Liver (tissue), 9 donors: ENCODE results near the gene TXNRD2. TPM values are rescaled to one million over a fixed set of nuclear protein-coding genes. Genes with fewer than 3 reads are reported as not detected.

ENCODE experiments used
- DNase-seq: peaks from one replicate; pipeline ENCODE4 v3.0.0-alpha.2; 2017; ENCODE audit warnings: low spot score
- H3K27ac ChIP-seq, 2 donors: one replicate each; pipeline ENCODE4 v1.7.0; 2013; ENCODE audit warnings: inconsistent platforms in 2 of 2, low read length in 2 of 2, control low read depth in 1 of 2, low read depth in 1 of 2, mild to moderate bottlenecking in 1 of 2
- H3K27me3 ChIP-seq, 4 donors: one replicate each; pipeline versions ENCODE4 v1.6.1 to v1.7.0; 2013; ENCODE audit warnings: low read length in 3 of 4, inconsistent platforms in 1 of 4, mild to moderate bottlenecking in 1 of 4, moderate library complexity in 1 of 4; ENCODE audit not compliant: control insufficient read depth in 4 of 4, insufficient read depth in 4 of 4
- H3K36me3 ChIP-seq, 4 donors: one replicate each; pipeline versions ENCODE4 v1.6.1 to v1.7.0; 2013; ENCODE audit warnings: low read length in 3 of 4, mild to moderate bottlenecking in 3 of 4, low read depth in 1 of 4, moderate library complexity in 1 of 4; ENCODE audit not compliant: control insufficient read depth in 4 of 4, insufficient read depth in 3 of 4
- H3K4me1 ChIP-seq, 4 donors: one replicate each; pipeline versions ENCODE4 v1.6.1 to v1.7.0; 2013; ENCODE audit warnings: low read length in 3 of 4, mild to moderate bottlenecking in 3 of 4, moderate library complexity in 1 of 4; ENCODE audit not compliant: control insufficient read depth in 4 of 4, insufficient read depth in 4 of 4
- H3K4me3 ChIP-seq, 3 donors: one replicate each; pipeline versions ENCODE4 v1.6.1 to v1.7.0; 2013; ENCODE audit warnings: low read length in 3 of 3, control low read depth in 1 of 3, low read depth in 1 of 3, mild to moderate bottlenecking in 1 of 3
- H3K9ac ChIP-seq, 2 donors: one replicate each; pipeline ENCODE4 v1.7.0; 2013; ENCODE audit warnings: low read length in 2 of 2, mild to moderate bottlenecking in 2 of 2, moderate library complexity in 2 of 2, control low read depth in 1 of 2, low read depth in 1 of 2
- H3K9me3 ChIP-seq, 4 donors: one replicate each; pipeline versions ENCODE4 v1.6.1 to v1.7.0; 2013; ENCODE audit warnings: low read length in 3 of 4; ENCODE audit not compliant: control insufficient read depth in 4 of 4
- EGR1 ChIP-seq, 2 donors: IDR thresholded peaks; 2 replicates each; pipeline ENCODE4 v1.6.1; 2016 to 2018; ENCODE audit warnings: antibody characterized with exemption in 2 of 2, low read depth in 2 of 2
- FOXA1 ChIP-seq: IDR thresholded peaks from 2 replicates; pipeline ENCODE4 v1.6.1; 2016; ENCODE audit warnings: antibody characterized with exemption
- GABPA ChIP-seq, 2 donors: IDR thresholded peaks in 1 of 2; conservative IDR thresholded peaks in 1 of 2; 2 replicates each; pipeline ENCODE4 v1.6.1; 2016; ENCODE audit warnings: antibody characterized with exemption in 2 of 2, mild to moderate bottlenecking in 1 of 2, moderate library complexity in 1 of 2
- HNF4A ChIP-seq, 2 donors: conservative IDR thresholded peaks; 2 replicates each; pipeline ENCODE4 v1.6.1; 2016; ENCODE audit warnings: antibody characterized with exemption in 2 of 2, mild to moderate bottlenecking in 2 of 2
- HNF4G ChIP-seq: IDR thresholded peaks from 2 replicates; pipeline ENCODE4 v1.6.1; 2016; ENCODE audit warnings: antibody characterized with exemption
- JUND ChIP-seq, 2 donors: IDR thresholded peaks; 2 replicates each; pipeline ENCODE4 v1.6.1; 2016; ENCODE audit warnings: antibody characterized with exemption in 2 of 2
- RAD21 ChIP-seq, 2 donors: IDR thresholded peaks; 2 replicates each; pipeline ENCODE4 v1.6.1; 2016; ENCODE audit warnings: antibody characterized with exemption in 2 of 2, mild to moderate bottlenecking in 2 of 2
- RXRA ChIP-seq, 2 donors: IDR thresholded peaks; 2 replicates each; pipeline ENCODE4 v1.6.1; 2017 to 2018; ENCODE audit warnings: antibody characterized with exemption in 2 of 2, mild to moderate bottlenecking in 1 of 2
- TAF1 ChIP-seq: conservative IDR thresholded peaks from 2 replicates; pipeline ENCODE4 v1.6.1; 2016; ENCODE audit warnings: antibody characterized with exemption, mild to moderate bottlenecking
- WGBS: extraction: QIAGEN DNeasy Blood & Tissue Kit; methylation state at CpG from one replicate; pipeline ENCODE4 v1.1.7; 2013; 5-methylcytosine and 5-hydroxymethylcytosine counted together
- polyA plus RNA-seq, 2 donors: library from polyadenylated mRNA; stranded (reverse) in 1 of 2; unstranded in 1 of 2; fragments of 200-250 nt in 1 of 2; fragments of >200 nt in 1 of 2; fragmentation: Nextera tagmentation in 1 of 2; extraction: Ambion mirVana in 1 of 2; gene quantifications; one replicate each; pipeline versions ENCODE4 v1.2.1 to v1.2.3, GENCODE V29; 2013 to 2015
- total RNA-seq, 2 donors: library from RNA; depleted of rRNA; stranded (reverse); fragments of >200 nt; gene quantifications; one replicate each; pipeline ENCODE4 v1.2.3, GENCODE V29; 2014
- TF ChIP-seq, protein P1 (sequence below): fragments of 150-350 bp; IDR thresholded peaks from 2 replicates; pipeline ENCODE4 v1.5.1; 2017; ENCODE audit warnings: improper control_type of control experiment, low read depth, low read length; ENCODE audit not compliant: missing input control
- TF ChIP-seq, protein P2 (sequence below): IDR thresholded peaks from 2 replicates; pipeline ENCODE4 v1.6.1; 2016; ENCODE audit warnings: antibody characterized with exemption, mild to moderate bottlenecking
- TF ChIP-seq, protein P3 (sequence below): IDR thresholded peaks from 2 replicates; pipeline ENCODE4 v1.6.1; 2016; ENCODE audit warnings: antibody characterized with exemption
- TF ChIP-seq, protein P4 (sequence below): IDR thresholded peaks from 2 replicates; pipeline ENCODE4 v1.6.1; 2016; ENCODE audit warnings: antibody characterized with exemption
- TF ChIP-seq, protein P5 (sequence below): IDR thresholded peaks from 2 replicates; pipeline ENCODE4 v1.6.1; 2016; ENCODE audit warnings: antibody characterized with exemption
- donor health status: healthy.
- donor health status: healthy.
- donor health status: healthy.
- donor health status: healthy.
- donor health status: healthy.

The TXNRD2 gene
- total and polyA plus RNA-seq, 4 donors = 22.2 to 41.3 (median 33.6) TPM

DNA sequence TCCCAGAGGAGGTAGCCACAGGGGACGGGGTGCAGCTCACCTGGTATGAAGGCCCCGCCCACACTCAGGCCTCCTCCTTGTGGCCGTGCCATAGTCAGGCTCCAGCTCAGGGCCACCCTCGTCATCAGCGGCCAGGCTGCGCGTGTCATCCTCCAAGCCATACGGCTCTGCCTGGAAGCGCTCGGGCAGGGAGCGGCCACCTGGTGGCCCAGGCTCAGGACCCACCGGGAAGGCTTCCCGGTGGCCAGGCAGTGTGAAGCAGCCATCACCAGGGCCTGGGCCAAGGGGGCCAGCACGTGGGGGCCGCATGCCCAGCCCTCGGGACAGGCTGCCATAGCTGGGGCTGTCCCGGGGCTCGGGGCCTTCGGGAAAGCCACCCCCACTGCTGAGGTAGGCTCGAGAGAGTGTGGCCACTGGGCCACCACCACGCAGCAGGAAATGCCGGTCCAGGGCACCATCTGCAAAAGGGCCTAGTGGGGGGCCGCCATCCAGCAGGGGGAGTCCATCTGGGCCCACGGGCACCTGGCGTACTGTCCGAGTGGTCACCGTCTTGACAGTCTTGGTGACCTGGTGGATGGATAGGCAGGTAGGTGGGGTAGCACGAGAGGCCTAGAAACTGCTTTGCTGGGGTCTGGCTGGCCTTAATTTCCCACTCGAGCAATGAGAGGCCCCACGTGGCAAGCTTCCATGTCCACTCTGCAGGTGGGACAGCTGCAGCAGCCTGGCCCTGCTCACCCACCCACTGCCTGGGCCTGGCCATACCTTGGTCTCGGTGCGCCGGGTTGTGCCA, 39.7 kb upstream of the TXNRD2 start:
- peaks cover 0 to 35% (median 4%) of the 10 kb centered on the region in 4 donors for H3K36me3 ChIP-seq
- H3K27me3 ChIP-seq = no peaks in the 10 kb centered on the region
- 96% methylated on average over 33 of the region's 33 CpGs for WGBS
- H3K27ac ChIP-seq = no peak overlapping the region
- H3K4me3 ChIP-seq = no peak overlapping the region
- TF ChIP-seq HNF4A (conservative IDR thresholded peaks at IDR 0.05) (no peak), EGR1 (IDR thresholded peaks at IDR 0.05; ENCODE audit: low read depth in 2 of 2) (no peak), RAD21 (IDR thresholded peaks at IDR 0.05) (no peak), RXRA (IDR thresholded peaks at IDR 0.05) (no peak), HNF4G (no peak), GABPA (IDR thresholded peaks at IDR 0.05 in 1 of 2, conservative IDR thresholded peaks at IDR 0.05 in 1 of 2) (no peak), JUND (IDR thresholded peaks at IDR 0.05) (no peak), TAF1 (no peak)
- TF ChIP-seq, protein P1, sequence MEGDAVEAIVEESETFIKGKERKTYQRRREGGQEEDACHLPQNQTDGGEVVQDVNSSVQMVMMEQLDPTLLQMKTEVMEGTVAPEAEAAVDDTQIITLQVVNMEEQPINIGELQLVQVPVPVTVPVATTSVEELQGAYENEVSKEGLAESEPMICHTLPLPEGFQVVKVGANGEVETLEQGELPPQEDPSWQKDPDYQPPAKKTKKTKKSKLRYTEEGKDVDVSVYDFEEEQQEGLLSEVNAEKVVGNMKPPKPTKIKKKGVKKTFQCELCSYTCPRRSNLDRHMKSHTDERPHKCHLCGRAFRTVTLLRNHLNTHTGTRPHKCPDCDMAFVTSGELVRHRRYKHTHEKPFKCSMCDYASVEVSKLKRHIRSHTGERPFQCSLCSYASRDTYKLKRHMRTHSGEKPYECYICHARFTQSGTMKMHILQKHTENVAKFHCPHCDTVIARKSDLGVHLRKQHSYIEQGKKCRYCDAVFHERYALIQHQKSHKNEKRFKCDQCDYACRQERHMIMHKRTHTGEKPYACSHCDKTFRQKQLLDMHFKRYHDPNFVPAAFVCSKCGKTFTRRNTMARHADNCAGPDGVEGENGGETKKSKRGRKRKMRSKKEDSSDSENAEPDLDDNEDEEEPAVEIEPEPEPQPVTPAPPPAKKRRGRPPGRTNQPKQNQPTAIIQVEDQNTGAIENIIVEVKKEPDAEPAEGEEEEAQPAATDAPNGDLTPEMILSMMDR = no peak
- TF ChIP-seq, protein P2, sequence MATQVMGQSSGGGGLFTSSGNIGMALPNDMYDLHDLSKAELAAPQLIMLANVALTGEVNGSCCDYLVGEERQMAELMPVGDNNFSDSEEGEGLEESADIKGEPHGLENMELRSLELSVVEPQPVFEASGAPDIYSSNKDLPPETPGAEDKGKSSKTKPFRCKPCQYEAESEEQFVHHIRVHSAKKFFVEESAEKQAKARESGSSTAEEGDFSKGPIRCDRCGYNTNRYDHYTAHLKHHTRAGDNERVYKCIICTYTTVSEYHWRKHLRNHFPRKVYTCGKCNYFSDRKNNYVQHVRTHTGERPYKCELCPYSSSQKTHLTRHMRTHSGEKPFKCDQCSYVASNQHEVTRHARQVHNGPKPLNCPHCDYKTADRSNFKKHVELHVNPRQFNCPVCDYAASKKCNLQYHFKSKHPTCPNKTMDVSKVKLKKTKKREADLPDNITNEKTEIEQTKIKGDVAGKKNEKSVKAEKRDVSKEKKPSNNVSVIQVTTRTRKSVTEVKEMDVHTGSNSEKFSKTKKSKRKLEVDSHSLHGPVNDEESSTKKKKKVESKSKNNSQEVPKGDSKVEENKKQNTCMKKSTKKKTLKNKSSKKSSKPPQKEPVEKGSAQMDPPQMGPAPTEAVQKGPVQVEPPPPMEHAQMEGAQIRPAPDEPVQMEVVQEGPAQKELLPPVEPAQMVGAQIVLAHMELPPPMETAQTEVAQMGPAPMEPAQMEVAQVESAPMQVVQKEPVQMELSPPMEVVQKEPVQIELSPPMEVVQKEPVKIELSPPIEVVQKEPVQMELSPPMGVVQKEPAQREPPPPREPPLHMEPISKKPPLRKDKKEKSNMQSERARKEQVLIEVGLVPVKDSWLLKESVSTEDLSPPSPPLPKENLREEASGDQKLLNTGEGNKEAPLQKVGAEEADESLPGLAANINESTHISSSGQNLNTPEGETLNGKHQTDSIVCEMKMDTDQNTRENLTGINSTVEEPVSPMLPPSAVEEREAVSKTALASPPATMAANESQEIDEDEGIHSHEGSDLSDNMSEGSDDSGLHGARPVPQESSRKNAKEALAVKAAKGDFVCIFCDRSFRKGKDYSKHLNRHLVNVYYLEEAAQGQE = no peak
- TF ChIP-seq, protein P3, sequence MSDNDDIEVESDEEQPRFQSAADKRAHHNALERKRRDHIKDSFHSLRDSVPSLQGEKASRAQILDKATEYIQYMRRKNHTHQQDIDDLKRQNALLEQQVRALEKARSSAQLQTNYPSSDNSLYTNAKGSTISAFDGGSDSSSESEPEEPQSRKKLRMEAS = no peak
- TF ChIP-seq, protein P4, sequence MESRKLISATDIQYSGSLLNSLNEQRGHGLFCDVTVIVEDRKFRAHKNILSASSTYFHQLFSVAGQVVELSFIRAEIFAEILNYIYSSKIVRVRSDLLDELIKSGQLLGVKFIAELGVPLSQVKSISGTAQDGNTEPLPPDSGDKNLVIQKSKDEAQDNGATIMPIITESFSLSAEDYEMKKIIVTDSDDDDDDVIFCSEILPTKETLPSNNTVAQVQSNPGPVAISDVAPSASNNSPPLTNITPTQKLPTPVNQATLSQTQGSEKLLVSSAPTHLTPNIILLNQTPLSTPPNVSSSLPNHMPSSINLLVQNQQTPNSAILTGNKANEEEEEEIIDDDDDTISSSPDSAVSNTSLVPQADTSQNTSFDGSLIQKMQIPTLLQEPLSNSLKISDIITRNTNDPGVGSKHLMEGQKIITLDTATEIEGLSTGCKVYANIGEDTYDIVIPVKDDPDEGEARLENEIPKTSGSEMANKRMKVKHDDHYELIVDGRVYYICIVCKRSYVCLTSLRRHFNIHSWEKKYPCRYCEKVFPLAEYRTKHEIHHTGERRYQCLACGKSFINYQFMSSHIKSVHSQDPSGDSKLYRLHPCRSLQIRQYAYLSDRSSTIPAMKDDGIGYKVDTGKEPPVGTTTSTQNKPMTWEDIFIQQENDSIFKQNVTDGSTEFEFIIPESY = no peak
- DNase-seq = no peak
- H3K9ac ChIP-seq = no peak overlapping the region
- peaks cover 0 to 8% (median 3%) of the 10 kb centered on the region in 4 donors for H3K4me1 ChIP-seq
- H3K9me3 ChIP-seq = no peaks in the 10 kb centered on the region

DNA sequence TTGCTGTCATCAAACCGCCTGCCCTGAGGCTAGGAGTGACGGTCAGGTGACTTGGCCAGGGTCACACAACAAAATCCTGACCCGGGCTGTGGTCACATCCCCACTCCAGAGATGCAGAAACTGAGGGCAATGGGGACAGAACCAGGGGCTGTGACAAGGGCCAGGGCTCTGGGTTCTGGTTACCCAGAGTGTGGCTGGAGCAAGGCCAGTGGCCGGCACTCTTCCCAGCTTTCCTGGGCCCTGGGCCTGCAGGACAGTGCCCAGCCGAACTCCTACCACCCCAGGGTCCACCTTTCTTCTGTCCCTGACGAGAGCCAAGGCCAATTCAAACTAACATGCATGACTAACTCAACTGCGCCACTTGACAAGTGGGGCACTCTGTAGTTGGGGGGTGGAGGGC, 39.1 kb upstream of the TXNRD2 start:
- WGBS = 93% methylated on average over 7 of the region's 7 CpGs
- H3K4me3 ChIP-seq = no peak overlapping the region
- H3K27ac ChIP-seq = no peak overlapping the region
- no peaks in the 10 kb centered on the region for H3K27me3 ChIP-seq
- DNase-seq = no peak
- peaks cover 0 to 2% (median under 1%) of the 10 kb centered on the region in 4 donors for H3K4me1 ChIP-seq
- no peaks in the 10 kb centered on the region for H3K9me3 ChIP-seq
- TF ChIP-seq, protein P5, sequence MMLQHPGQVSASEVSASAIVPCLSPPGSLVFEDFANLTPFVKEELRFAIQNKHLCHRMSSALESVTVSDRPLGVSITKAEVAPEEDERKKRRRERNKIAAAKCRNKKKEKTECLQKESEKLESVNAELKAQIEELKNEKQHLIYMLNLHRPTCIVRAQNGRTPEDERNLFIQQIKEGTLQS = no peak
- TF ChIP-seq RAD21 (IDR thresholded peaks at IDR 0.05) (no peak), FOXA1 (no peak), HNF4A (conservative IDR thresholded peaks at IDR 0.05) (no peak), EGR1 (IDR thresholded peaks at IDR 0.05; ENCODE audit: low read depth in 2 of 2) (no peak)
- TF ChIP-seq, protein P3 = no peak
- TF ChIP-seq, protein P4 = no peak
- H3K36me3 ChIP-seq = peaks cover 0 to 35% (median 4%) of the 10 kb centered on the region in 4 donors
- H3K9ac ChIP-seq = no peak overlapping the region
